Hematopoietic multipotent progenitor cell treated with erythropoietin and hydrocortisone succinate and interleukin-3 and kit ligand, for 4 days (in vitro differentiated cells): Measurements from ENCODE around the gene GCK.
A peak's percentile ranks its signal among the peaks of the same experiment; 100 is the strongest.

Source experiments
- DNase-seq: peaks from one replicate; pipeline ENCODE4 v3.0.0-alpha.2; 2015

GCK gene

DNA sequence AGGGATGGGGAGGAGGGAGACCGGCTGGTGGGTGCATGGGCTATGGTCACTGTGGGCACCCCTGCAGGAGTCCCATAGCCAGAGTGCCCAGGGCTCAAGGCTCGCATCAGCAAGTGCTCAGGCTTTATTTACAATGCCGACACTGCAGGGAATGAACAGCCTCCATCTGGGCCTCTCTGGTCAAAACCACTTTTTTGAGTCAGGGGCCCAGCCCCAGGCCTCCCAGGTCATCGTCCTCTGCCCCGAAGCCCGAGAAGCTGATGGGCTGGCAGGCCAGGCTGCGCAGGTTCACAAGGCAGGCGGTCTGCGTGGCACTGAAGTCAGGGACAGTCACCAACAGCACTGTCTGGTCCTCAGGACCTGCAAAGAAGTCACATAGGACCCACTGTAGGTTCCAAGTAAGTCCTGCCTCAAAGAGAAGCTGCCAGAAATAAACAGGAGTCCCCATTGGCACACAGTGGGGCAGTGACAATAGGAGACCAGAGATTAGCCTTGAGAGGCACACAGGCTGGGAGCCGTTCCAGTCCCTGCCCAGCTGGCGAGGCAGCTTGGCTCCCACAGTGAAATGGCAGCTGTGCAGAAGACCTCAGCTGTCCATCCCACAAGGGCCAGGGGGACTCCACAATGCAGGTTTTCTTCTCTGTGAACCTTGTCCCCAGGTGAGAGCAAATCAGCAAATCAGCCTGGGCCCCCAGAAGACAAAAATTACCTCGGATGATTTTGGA is 74.5 kb downstream of the GCK start:
- DNase-seq = no peak

DNA sequence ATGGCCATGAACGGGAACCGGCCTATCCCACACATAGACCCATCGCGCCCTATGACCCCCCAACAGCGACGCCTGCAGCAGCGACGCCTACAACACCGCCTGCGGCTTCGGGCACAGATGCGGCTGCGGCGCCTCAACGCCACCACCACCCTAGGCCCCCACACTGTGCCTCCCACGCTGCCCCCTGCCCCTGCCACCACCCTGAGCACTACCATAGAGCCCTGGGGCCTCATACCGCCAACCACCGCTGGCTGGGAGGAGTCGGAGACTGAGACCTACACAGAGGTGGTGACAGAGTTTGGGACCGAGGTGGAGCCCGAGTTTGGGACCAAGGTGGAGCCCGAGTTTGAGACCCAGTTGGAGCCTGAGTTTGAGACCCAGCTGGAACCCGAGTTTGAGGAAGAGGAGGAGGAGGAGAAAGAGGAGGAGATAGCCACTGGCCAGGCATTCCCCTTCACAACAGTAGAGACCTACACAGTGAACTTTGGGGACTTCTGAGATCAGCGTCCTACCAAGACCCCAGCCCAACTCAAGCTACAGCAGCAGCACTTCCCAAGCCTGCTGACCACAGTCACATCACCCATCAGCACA is 75.4 kb downstream of the GCK start:
- no peak for DNase-seq

DNA sequence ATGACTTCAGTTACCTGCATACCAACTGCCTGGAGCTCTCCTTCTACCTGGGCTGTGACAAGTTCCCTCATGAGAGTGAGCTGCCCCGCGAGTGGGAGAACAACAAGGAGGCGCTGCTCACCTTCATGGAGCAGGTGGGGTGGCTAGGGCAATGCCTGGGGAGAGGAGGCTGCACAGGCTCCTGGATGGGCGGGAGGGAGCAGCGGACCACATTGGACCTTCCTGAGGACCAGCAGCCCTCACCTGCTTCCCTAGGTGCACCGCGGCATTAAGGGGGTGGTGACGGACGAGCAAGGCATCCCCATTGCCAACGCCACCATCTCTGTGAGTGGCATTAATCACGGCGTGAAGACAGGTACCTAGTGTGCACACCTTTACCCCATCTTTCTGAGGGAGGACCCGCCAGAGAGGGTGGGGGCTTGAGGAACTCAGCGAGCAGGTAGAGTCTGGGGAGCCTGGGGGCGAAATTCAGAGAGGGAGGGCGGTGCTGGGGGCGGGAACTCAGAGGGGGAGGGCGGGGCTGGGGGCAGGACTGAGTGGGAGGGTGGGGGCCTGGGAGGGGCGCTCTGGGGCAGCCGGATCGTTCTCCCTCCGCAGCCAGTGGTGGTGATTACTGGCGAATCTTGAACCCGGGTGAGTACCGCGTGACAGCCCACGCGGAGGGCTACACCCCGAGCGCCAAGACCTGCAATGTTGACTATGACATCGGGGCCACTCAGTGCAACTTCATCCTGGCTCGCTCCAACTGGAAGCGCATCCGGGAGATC is 76.1 kb downstream of the GCK start:
- no peak for DNase-seq

DNA sequence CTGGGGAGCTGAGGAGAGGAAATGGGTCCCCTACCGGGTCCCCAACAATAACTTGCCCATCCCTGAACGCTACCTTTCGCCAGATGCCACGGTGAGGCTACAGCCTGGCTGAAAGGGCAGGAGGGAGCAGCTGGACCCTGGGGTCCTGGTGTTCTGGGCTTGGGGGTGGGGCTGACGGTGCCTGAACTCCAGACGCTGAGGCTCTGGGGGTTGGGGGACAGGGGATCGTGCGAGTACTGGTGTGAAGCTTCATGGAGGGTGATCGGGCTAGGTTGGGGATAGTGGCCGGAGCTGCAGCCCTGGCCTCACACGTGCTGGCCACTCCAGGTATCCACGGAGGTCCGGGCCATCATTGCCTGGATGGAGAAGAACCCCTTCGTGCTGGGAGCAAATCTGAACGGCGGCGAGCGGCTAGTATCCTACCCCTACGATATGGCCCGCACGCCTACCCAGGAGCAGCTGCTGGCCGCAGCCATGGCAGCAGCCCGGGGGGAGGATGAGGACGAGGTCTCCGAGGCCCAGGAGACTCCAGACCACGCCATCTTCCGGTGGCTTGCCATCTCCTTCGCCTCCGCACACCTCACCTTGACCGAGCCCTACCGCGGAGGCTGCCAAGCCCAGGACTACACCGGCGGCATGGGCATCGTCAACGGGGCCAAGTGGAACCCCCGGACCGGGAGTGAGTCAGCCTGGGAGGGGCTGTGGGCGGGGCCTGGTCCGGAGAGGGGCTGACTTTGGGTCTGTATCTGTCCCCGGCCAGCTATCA is 76.8 kb downstream of the GCK start:
- no peak for DNase-seq

DNA sequence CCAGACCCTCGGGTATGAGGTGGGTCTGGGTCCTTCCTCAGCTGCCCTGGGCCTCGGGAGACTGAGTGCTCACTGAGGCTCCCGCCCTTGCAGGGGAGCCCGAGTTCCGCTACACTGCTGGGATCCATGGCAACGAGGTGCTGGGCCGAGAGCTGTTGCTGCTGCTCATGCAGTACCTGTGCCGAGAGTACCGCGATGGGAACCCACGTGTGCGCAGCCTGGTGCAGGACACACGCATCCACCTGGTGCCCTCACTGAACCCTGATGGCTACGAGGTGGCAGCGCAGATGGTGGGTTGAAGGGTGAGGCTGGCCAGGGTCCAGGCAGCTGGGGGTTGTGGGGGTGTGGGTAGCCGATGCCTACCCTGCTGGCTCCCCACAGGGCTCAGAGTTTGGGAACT is 77.5 kb downstream of the GCK start:
- DNase-seq = no peak

DNA sequence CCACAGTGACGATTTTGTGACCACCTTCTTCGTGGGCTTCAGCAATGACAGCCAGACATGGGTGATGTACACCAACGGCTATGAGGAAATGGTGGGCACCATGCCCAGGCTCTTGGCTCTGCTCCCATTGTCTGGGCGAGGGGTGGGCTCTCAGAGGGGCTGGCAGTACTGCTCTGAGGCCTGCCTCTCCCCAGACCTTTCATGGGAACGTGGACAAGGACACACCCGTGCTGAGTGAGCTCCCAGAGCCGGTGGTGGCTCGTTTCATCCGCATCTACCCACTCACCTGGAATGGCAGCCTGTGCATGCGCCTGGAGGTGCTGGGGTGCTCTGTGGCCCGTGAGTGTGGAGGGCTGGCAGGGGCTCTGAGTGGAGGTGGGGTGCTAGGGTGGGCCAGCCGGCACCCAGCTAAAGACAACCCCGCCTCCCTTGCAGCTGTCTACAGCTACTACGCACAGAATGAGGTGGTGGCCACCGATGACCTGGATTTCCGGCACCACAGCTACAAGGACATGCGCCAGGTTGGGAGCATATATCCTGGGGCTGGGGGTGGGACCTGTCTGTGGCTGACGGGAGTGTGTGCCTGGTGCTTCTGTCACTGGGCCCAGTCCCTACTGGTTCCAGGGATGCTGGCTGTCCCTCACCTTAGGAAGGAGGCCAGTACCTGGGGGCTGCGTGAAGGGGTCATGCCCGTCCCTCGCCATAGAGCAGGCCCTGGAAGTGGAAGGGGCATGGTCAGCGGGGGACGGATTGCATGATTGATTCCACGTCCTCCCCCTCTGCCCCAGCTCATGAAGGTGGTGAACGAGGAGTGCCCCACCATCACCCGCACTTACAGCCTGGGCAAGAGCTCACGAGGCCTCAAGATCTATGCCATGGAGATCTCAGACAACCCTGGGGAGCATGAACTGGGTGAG is 78.3 kb downstream of the GCK start:
- DNase-seq = no peak

DNA sequence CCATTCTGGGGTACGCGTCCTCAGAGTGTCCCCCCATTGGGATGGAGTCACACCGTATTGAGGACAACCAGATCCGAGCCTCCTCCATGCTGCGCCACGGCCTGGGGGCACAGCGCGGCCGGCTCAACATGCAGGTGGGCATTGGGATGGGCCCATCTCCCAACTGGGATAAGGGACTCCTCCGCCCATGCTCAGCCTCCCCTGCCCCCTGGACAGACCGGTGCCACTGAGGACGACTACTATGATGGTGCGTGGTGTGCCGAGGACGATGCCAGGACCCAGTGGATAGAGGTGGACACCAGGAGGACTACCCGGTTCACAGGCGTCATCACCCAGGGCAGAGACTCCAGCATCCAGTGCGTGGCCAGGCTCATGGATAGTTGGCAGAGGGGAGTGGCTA is 79.2 kb downstream of the GCK start:
- no peak for DNase-seq

GRCh38 chr7:44108768-44109750 is 80.2 kb downstream of the GCK start:
- DNase-seq = no peak

DNA sequence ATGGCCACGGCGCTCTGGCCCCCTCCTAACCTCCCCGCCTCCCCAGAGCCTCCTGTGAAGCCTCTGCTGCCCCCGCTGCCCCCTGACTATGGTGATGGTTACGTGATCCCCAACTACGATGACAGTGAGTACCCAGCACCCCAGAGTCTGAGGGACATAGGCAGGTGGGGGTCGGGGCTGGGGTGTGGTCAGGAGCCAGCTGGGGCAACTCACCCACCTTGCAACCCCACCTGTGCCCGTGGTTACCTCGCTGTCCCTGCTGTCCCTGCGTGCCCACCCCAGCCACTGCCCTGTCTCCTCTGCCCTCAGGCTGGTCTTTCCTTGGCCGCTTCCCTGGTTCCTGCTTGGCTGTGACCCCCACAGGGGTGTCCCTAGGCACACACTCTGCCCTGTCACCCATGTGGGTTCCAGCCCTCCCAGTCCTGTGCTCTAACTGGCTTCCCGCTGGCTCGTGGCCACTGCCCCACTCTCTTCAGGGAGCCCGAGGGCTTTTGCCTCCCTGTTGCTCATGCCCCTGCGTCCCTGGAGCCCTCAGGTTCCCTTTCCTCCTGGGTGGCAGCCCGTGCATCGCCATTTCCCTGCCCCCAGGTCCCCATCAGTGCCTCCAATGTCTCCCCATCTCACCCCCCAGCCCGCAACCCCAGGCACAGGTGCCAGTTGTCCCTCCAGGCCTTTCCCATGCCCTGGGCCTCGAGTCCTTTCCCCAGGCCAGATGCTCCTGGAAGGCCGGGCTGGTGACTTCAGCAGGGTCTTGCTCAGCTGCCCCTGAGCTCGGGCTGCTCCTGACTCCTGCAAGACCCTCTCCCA is 81.1 kb downstream of the GCK start:
- no peak for DNase-seq

DNA sequence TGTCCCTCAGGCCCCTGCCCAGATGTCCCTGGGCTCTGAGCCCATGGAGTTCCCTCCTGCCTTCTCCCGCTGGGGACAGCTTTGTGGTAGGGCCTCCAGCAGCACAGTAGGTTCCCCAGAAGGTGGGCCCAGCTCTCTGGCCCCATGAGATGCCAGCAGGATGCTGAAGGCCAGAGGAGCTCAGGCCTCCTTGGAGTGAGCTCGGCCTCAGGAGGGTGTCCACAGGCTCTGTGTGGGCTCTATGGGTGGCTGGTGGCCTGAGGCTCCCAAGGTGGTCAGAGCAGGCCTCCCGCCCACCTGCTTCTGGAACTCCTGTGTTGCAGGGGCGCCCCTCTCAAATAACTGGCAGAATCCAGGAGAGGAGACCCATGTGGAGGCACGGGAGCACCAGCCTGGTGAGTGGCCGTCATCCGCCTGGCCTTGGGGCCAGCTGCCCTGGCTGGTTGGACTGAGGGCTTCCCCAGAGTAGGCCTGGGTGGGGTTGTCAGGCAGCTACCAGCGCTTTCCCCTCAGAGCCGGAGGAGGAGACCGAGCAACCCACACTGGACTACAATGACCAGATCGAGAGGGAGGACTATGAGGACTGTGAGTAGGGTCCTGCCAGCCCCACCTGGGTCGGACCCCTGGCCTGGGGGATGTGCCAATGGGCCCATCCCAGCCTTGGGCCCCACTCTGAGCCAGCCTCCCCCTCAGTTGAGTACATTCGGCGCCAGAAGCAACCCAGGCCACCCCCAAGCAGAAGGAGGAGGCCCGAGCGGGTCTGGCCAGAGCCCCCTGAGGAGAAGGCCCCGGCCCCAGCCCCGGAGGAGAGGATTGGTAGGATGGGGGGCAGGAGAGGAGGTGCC is 81.9 kb downstream of the GCK start:
- no peak for DNase-seq

DNA sequence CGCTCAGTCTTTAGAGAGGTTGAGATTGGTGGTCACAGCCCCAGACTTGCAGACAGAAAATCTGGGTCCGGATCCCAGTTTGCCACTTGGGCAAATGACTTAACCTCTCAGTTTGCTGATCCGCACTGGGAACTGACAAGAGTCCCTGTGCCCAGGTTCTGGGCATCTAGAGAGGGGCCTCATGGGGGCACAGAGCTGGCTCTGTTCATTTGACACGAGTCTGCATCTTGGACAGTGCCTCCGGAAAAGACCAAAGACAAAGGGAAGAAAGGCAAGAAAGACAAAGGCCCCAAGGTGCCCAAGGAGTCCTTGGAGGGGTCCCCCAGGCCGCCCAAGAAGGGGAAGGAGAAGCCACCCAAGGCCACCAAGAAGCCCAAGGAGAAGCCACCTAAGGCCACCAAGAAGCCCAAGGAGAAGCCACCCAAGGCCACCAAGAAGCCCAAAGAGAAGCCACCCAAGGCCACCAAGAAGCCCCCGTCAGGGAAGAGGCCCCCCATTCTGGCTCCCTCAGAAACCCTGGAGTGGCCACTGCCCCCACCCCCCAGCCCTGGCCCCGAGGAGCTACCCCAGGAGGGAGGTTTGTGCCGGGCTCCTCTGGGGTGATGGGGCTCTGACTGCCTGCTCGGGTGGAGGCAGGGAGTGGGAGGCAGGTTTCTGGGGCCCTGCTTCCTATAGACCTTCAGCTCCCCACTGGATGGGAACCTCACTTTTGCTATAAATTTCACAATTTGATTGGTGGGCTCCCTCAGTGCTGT is 82.8 kb downstream of the GCK start:
- no peak for DNase-seq

DNA sequence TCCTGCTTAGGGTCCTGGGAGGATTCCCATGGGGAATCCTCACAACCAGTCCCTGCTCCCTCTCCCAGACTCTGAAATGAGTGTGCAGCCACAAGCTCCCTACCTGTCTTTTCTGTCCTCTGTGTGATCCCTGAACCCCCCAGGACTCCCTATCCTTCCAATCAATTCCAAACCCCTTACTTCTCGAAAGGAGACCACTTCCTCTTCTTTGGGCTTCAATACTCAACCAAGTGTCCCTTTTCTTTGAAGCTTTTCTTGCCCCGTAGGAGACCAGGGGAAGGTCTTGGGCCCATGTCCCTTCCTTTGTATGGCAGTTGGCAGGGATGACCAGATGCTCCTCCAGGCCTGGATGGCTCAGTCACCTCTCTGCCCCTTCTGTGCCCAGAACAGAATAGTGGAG is 83.4 kb downstream of the GCK start:
- DNase-seq = no peak

DNA sequence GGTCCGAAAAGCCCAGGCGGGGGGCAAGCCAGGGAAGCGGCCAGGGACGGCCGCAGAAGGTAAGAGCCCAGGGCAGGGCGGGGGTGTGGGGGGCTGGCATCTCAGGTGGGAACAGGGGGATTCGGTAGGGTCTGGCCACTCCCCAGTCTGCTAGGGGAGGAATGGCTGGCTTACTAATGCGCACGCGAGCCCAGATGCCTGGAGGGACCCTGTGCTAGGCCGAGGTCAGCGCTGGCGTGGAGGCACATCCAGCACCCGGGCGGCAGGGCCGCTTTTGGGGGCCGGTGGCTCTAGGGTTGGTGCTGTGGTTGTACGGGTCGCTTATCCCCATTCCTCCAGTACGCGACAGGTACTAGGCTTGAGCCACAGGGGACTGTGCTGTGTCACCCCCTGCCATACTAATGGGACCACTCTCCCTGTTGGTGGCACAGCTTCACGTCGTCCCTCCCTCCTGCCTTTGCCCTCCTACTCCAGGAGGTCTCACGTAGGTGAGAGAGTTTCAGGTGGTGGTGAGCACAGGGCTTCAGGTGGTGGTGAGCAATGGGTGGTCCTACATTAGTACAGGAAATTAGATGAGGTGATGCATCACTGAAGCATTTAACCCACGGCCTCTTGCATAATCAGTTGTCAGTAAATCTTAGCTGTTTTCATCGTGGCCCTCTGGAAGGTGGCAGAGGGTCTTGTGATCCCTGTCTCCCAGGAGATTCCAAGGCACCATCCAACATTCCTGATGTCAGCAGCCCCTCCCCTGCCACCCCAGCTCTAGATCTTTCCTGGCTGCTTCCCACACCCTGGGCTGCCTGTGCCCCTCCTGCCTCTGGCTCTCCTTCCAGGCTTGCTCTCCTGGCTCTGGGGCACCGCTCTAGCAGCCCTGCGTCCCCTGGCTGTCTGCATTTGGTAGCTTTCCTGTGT is 84.1 kb downstream of the GCK start:
- DNase-seq = no peak

DNA sequence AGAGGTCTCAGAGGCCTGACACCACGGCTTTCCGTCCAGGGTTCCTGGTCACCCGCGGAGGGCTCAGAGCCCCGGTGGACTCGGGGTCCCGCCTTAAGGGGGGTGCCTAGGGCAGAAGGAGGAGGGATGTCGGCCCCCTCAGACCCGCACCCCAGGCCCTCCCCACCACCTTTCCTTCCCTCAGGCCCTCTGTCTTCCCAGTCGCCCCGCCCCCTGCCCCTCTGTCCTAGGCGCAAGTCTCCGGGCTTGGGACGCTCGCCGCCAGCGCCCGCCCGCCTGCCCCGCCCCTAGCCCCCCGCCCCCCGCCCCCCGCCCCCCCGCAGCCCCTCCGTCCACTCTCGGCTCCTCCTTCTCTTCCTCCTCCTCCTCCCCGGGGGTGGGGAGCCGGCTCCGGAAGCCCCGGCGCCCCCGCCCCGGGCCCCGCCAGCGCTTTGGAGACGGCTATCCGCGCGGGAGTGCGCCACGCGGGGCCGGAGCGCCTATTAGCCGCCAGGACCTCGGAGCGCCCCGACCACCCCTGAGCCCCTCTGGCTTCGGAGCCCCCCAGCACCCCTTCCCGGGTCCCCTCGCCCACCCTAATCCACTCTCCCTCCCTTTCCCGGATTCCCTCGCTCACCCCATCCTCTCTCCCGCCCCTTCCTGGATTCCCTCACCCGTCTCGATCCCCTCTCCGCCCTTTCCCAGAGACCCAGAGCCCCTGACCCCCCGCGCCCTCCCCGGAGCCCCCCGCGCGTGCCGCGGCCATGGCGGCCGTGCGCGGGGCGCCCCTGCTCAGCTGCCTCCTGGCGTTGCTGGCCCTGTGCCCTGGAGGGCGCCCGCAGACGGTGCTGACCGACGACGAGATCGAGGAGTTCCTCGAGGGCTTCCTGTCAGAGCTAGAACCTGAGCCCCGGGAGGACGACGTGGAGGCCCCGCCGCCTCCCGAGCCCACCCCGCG is 85.0 kb downstream of the GCK start, which contains the start of gene AEBP1:
AEBP1 (plus strand) TSS at position 423 of the 937 bp plus-strand sequence; CDS start at position 744, 321 bp downstream.
- peak; percentile 66 for DNase-seq

DNA sequence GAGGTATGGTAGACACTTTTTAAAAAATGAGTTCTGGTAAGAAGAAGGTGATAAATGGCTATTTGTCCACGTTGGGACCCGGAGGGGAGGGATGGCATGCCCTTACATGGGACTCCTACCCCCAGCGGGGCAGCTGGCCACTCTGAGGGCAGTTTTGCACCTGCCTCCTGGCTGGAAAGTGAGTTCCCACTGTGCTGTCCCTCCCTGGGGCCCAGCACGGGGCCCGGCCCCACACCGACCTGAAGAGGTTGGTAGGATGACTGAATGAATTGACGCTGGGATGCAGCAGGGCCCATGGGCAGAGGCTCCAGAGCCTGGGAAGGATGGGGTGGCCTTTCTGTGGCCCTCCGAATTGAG is 85.7 kb downstream of the GCK start:
- DNase-seq = no peak
